GM12892 (cell line): ENCODE measurements around the gene PRELP.

ENCODE experiments used
- POLR2A ChIP-seq: IDR thresholded peaks from 2 replicates; pipeline ENCODE4 v1.6.1; 2011; ENCODE audit warnings: low read depth, low read length, control low read depth
- POLR2AphosphoS5 ChIP-seq: IDR thresholded peaks from 2 replicates; pipeline ENCODE4 v1.6.1; 2011; ENCODE audit warnings: low read depth, low read length, control low read depth
- TAF1 ChIP-seq: IDR thresholded peaks from 2 replicates; pipeline ENCODE4 v1.6.1; 2011; ENCODE audit warnings: low read depth, mild to moderate bottlenecking, control low read depth, low read length, borderline replicate concordance

DNA sequence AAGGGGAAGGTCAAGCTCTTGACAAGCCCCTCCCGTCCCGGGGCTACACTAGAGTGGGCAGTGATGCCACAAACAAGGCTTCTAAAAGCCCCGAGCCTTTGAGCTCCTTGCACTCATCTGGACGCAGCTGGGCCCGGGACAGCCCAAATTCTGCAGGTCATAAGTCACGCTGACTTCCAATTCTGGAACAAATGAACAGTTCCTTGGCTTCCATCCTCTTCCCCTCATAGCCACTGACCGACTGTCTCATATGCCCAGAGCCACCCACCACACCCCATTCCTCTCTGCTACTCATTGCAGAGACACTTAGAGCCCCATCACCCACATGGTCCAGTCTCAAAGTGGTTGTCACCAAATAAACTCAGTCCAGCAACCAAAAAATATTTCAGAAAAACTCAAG, 32.8 kb upstream of the PRELP start:
- TF ChIP-seq TAF1 (no peak), POLR2A (no peak), POLR2AphosphoS5 (no peak)
